Progenitor cell of endocrine pancreas (in vitro differentiated cells): ENCODE measurements around the gene MPRIP. TPM values are rescaled to one million over a fixed set of nuclear protein-coding genes. Genes with fewer than 3 reads are reported as not detected.
A peak's percentile ranks its signal among the peaks of the same experiment; 100 is the strongest.

Experiments
- DNase-seq: peaks from one replicate; pipeline ENCODE4 v3.0.0; 2021; ENCODE audit warnings: low spot score; ENCODE audit not compliant: unreplicated experiment
- H3K27ac Mint-ChIP-seq: 2 replicates; pipeline ENCODE4 v1.8.0; 2021; ENCODE audit warnings: mild to moderate bottlenecking, moderate library complexity, mixed read lengths
- H3K27me3 Mint-ChIP-seq: 2 replicates; pipeline ENCODE4 v1.8.0; 2021; ENCODE audit warnings: mixed read lengths
- H3K36me3 Mint-ChIP-seq: 2 replicates; pipeline ENCODE4 v1.8.0; 2022; ENCODE audit warnings: mixed read lengths; ENCODE audit not compliant: insufficient read depth
- H3K4me1 Mint-ChIP-seq: 2 replicates; pipeline ENCODE4 v1.8.0; 2021; ENCODE audit warnings: low read depth, mixed read lengths
- H3K4me3 Mint-ChIP-seq: 2 replicates; pipeline ENCODE4 v1.8.0; 2021; ENCODE audit warnings: low read depth, mild to moderate bottlenecking, moderate library complexity, mixed read lengths
- H3K9me3 Mint-ChIP-seq: 2 replicates; pipeline ENCODE4 v1.8.0; 2021; ENCODE audit warnings: low read depth, mixed read lengths
- total RNA-seq: library from RNA; stranded (reverse); gene quantifications from 2 replicates; pipeline ENCODE4 v1.2.1, GENCODE V29; 2021
- TF ChIP-seq, protein P1 (sequence below): fragments of 200-600 bp; sonication (generic); IDR thresholded peaks from one replicate; pipeline ENCODE4 v1.5.0; 2021; ENCODE audit warnings: antibody characterized with exemption, mild to moderate bottlenecking; ENCODE audit not compliant: unreplicated experiment

The MPRIP gene
- total RNA-seq, 1 donor from 2014 or later = 195 TPM

DNA sequence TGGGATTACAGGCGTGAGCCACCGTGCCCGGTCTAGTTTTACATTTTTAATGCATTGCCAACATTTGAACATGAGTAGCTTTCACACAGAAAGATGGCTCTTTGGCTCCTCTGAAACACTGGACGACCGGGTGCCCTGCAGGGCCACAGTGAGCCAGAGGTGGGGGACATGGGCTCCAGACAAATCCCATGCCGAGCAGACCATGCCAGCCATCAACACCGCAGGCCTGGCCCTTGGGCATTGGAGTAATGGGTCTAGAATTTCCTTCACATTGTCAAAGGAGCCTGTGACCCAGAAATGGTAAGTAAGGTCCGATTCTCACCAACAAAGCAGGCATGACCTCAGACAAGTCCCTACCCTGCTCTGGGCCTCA lies 21.4 kb upstream of the MPRIP start:
- Mint-ChIP-seq H3K27ac (no peak overlapping the region), H3K36me3 (no peaks in the 10 kb centered on the region), H3K27me3 (no peaks in the 10 kb centered on the region), H3K4me3 (no peak overlapping the region), H3K9me3 (no peaks in the 10 kb centered on the region), H3K4me1 (peaks cover 17% of the 10 kb centered on the region)
- TF ChIP-seq, protein P1, sequence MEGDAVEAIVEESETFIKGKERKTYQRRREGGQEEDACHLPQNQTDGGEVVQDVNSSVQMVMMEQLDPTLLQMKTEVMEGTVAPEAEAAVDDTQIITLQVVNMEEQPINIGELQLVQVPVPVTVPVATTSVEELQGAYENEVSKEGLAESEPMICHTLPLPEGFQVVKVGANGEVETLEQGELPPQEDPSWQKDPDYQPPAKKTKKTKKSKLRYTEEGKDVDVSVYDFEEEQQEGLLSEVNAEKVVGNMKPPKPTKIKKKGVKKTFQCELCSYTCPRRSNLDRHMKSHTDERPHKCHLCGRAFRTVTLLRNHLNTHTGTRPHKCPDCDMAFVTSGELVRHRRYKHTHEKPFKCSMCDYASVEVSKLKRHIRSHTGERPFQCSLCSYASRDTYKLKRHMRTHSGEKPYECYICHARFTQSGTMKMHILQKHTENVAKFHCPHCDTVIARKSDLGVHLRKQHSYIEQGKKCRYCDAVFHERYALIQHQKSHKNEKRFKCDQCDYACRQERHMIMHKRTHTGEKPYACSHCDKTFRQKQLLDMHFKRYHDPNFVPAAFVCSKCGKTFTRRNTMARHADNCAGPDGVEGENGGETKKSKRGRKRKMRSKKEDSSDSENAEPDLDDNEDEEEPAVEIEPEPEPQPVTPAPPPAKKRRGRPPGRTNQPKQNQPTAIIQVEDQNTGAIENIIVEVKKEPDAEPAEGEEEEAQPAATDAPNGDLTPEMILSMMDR = no peak
- DNase-seq = no peak

DNA sequence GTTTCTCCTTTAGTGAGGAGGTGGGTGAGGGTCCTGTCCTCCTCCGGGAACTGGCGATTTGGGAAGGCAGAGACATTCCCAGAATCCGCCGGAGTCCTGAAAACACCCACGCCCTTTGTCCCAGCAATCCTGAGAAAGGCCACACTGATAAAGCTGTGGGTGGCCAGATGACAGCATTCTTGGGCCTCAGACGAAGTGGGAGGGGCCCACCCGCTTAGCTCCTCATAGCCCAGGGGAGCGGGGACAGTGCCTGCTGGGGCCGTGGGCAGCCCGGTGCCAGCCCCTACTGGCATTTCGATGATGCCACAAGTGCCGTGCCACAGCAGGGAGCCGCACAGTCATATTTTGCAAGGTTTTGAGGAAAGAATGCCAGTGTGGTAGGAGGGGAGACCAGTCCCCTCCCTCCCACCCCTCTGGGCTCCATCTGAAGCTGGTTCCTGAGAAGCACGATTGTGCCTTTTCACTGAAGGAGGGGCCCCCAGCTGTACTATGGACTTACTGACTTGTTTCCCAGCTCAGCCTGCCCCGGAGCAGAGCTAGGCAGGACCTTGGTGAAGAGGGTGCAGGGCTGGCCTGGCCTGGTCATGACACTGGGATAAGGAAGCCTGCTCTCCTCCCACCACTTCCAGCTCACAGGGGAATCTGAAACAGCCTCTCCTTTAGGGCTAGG lies 20.9 kb upstream of the MPRIP start:
- no peak overlapping the region for H3K4me3 Mint-ChIP-seq

GRCh38 chr17:17022011-17022410 lies 20.2 kb upstream of the MPRIP start:
- H3K27ac Mint-ChIP-seq = no peak overlapping the region
- no peaks in the 10 kb centered on the region for H3K36me3 Mint-ChIP-seq
- peaks cover 17% of the 10 kb centered on the region for H3K4me1 Mint-ChIP-seq
- H3K27me3 Mint-ChIP-seq = no peaks in the 10 kb centered on the region
- H3K4me3 Mint-ChIP-seq = no peak overlapping the region
- TF ChIP-seq, protein P1 = no peak
- no peak for DNase-seq
- H3K9me3 Mint-ChIP-seq = no peaks in the 10 kb centered on the region

More for the DNA sequence above, 20.9 kb upstream of the MPRIP start:
- TF ChIP-seq, protein P1 = no peak
- Mint-ChIP-seq H3K27ac (peak overlapping the region; percentile 52), H3K9me3 (no peaks in the 10 kb centered on the region), H3K36me3 (no peaks in the 10 kb centered on the region), H3K27me3 (no peaks in the 10 kb centered on the region), H3K4me1 (peaks cover 17% of the 10 kb centered on the region)
- DNase-seq = no peak

DNA sequence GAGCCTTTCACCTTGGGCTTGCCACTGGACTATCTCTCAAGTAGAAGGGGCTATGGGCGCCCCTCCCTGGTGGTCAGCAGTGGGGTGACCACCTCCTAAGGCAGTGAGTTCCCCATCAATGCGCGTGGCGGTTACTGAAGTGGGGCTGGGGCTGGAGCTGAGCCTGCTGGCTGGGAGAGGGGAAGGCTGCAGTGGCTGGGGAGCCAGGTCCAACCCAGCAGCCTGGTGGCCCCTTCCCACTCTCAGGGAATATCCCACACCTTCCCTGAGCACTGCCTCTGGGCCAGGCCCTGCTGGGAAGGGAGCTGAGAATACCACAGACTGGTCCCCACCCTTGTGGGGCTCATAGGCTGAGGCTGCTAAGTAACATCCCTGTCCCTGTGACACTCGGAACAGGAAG lies 19.8 kb upstream of the MPRIP start:
- Mint-ChIP-seq H3K27ac (no peak overlapping the region), H3K27me3 (no peaks in the 10 kb centered on the region), H3K4me1 (peaks cover 17% of the 10 kb centered on the region), H3K36me3 (no peaks in the 10 kb centered on the region), H3K4me3 (no peak overlapping the region), H3K9me3 (no peaks in the 10 kb centered on the region)
- DNase-seq = no peak
- TF ChIP-seq, protein P1 = no peak

DNA sequence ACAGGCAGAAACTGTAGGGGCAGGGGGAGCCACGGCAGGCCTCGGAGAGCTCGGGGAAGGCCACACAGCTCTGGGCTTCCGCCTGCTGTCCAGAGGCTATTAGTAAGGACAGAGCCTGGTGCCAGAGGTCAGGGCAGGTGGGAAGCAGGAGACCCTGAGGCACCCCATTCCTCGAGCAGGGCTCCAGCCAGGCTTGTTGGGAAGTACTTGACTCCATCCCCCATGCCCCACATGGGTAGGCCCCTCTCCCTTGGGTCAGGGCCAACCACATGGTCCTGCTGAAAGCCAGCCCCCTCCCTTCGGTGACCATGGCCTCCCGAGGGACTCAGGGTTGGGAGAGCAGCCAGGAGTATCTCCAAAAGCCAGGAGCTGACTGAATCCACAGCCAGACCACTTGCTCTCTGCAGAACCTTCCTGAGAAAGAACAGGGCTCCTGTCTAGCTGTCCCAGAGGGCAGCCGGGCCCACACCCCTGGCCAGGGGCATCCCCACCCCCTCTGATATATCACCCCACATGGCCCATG lies 17.4 kb upstream of the MPRIP start:
- no peak for DNase-seq
- TF ChIP-seq, protein P1 = no peak
- no peaks in the 10 kb centered on the region for H3K27me3 Mint-ChIP-seq
- no peak overlapping the region for H3K27ac Mint-ChIP-seq
- no peaks in the 10 kb centered on the region for H3K9me3 Mint-ChIP-seq
- H3K4me3 Mint-ChIP-seq = no peak overlapping the region
- H3K4me1 Mint-ChIP-seq = peaks cover 19% of the 10 kb centered on the region
- H3K36me3 Mint-ChIP-seq = no peaks in the 10 kb centered on the region
